Fibroblast of the conjunctiva (primary cell): ENCODE measurements around the gene GRIA4.
A peak's percentile ranks its signal among the peaks of the same experiment; 100 is the strongest.

Source experiments
- DNase-seq: peaks from one replicate; pipeline ENCODE4 v3.0.0-alpha.2; 2010; ENCODE audit warnings: low read depth

The GRIA4 gene

GRCh38 chr11:105609832-105610781 is at the start of gene GRIA4:
TSS of gene GRIA4 (plus strand) at chr11:105610073. CDS start at chr11:105610998, 925 bp downstream.
- peak; percentile 3 for DNase-seq

GRCh38 chr11:105573091-105573490 is 36.8 kb upstream of the GRIA4 start:
- no peak for DNase-seq

GRCh38 chr11:105574974-105575373 is 34.9 kb upstream of the GRIA4 start:
- DNase-seq, result no peak

- no peak for DNase-seq
Observed at GRCh38 chr11:105577641-105578040, 32.2 kb upstream of the GRIA4 start.

- DNase-seq, result no peak
Observed at GRCh38 chr11:105579111-105579510, 30.8 kb upstream of the GRIA4 start.

GRCh38 chr11:105582497-105582896 is 27.4 kb upstream of the GRIA4 start:
- no peak for DNase-seq

- DNase-seq, result peak; percentile 0
Observed at GRCh38 chr11:105588001-105588400, 21.9 kb upstream of the GRIA4 start.

GRCh38 chr11:105589346-105589745 is 20.5 kb upstream of the GRIA4 start:
- DNase-seq, result no peak

GRCh38 chr11:105592035-105592434 is 17.8 kb upstream of the GRIA4 start:
- no peak for DNase-seq

GRCh38 chr11:105598371-105598770 is 11.5 kb upstream of the GRIA4 start:
- DNase-seq, result no peak

- no peak for DNase-seq
Observed at GRCh38 chr11:105603156-105603555, 6.7 kb upstream of the GRIA4 start.

GRCh38 chr11:105609341-105609781 is 512 bp upstream of the GRIA4 start:
- peak; percentile 4 for DNase-seq

GRCh38 chr11:105610871-105611571 is 1.1 kb downstream of the GRIA4 start:
- no peak for DNase-seq

GRCh38 chr11:105611572-105612441 is 1.9 kb downstream of the GRIA4 start:
- DNase-seq, result no peak

- DNase-seq, result no peak
Observed at GRCh38 chr11:105612771-105613170, 2.9 kb downstream of the GRIA4 start.

GRCh38 chr11:105613183-105613582 is 3.3 kb downstream of the GRIA4 start:
- no peak for DNase-seq

GRCh38 chr11:105618343-105618955 is 8.6 kb downstream of the GRIA4 start:
- no peak for DNase-seq

- DNase-seq, result no peak
Observed at GRCh38 chr11:105619556-105619955, 9.7 kb downstream of the GRIA4 start.

GRCh38 chr11:105622016-105622415 is 12.1 kb downstream of the GRIA4 start:
- no peak for DNase-seq

- no peak for DNase-seq
Observed at GRCh38 chr11:105632316-105632715, 22.4 kb downstream of the GRIA4 start.

- DNase-seq, result no peak
Observed at GRCh38 chr11:105635466-105635865, 25.6 kb downstream of the GRIA4 start.

GRCh38 chr11:105636496-105636895 is 26.6 kb downstream of the GRIA4 start:
- no peak for DNase-seq
